HG02943 (cell line): ENCODE data around the gene ZBP1.
A peak's percentile ranks its signal among the peaks of the same experiment; 100 is the strongest.

Experiments used
- ATAC-seq: cut with Tn5 transposase; IDR thresholded peaks from one replicate; pipeline ENCODE4 v1.9.1; 2021; ENCODE audit warnings: mild to moderate bottlenecking, low read depth, moderate library complexity; ENCODE audit not compliant: unreplicated experiment

Gene ZBP1

GRCh38 chr20:57620999-57621398 is 773 bp upstream of the ZBP1 start:
- no peak for ATAC-seq

- ATAC-seq = peak; percentile 58
Observed at GRCh38 chr20:57619051-57619831, 985 bp downstream of the ZBP1 start.

GRCh38 chr20:57618764-57619050 is 1.5 kb downstream of the ZBP1 start:
- no peak for ATAC-seq

GRCh38 chr20:57618091-57618763 is 2.0 kb downstream of the ZBP1 start:
- ATAC-seq = no peak

GRCh38 chr20:57617079-57617795 is 3.0 kb downstream of the ZBP1 start:
- no peak for ATAC-seq

- ATAC-seq = no peak
Observed at GRCh38 chr20:57616143-57616951, 3.9 kb downstream of the ZBP1 start.

GRCh38 chr20:57615445-57615811 is 4.8 kb downstream of the ZBP1 start:
- no peak for ATAC-seq

- ATAC-seq = no peak
Observed at GRCh38 chr20:57614490-57615444, 5.5 kb downstream of the ZBP1 start.

GRCh38 chr20:57613481-57613921 is 6.7 kb downstream of the ZBP1 start:
- ATAC-seq = no peak

GRCh38 chr20:57612916-57613315 is 7.3 kb downstream of the ZBP1 start:
- ATAC-seq = no peak

GRCh38 chr20:57612436-57612835 is 7.8 kb downstream of the ZBP1 start:
- ATAC-seq = no peak

- no peak for ATAC-seq
Observed at GRCh38 chr20:57611586-57612311, 8.5 kb downstream of the ZBP1 start.

GRCh38 chr20:57610261-57610952 is 9.8 kb downstream of the ZBP1 start:
- no peak for ATAC-seq

- no peak for ATAC-seq
Observed at GRCh38 chr20:57609842-57610167, 10.4 kb downstream of the ZBP1 start.

- no peak for ATAC-seq
Observed at GRCh38 chr20:57609086-57609841, 11.0 kb downstream of the ZBP1 start.

- ATAC-seq = no peak
Observed at GRCh38 chr20:57608516-57608915, 11.7 kb downstream of the ZBP1 start.

GRCh38 chr20:57605878-57606277 is 14.3 kb downstream of the ZBP1 start:
- ATAC-seq = no peak

GRCh38 chr20:57605045-57605444 is 15.2 kb downstream of the ZBP1 start:
- ATAC-seq = no peak
